AG09309 (cell line): ENCODE measurements around the gene CD81.

Experiments used
- DNase-seq: peaks from one replicate; pipeline ENCODE4 v3.0.0-alpha.2; 2010; ENCODE audit warnings: low read depth
- H3K4me3 ChIP-seq: 2 replicates; pipeline ENCODE4 v1.5.1; 2011; ENCODE audit warnings: mild to moderate bottlenecking, low read depth, low read length, moderate library complexity; ENCODE audit not compliant: control insufficient read depth
- TF ChIP-seq, protein P1 (sequence below): IDR thresholded peaks from 2 replicates; pipeline ENCODE4 v1.5.1; 2011; ENCODE audit warnings: mild to moderate bottlenecking, low read depth, low read length, inconsistent platforms; ENCODE audit not compliant: insufficient read depth, control insufficient read depth; ENCODE audit errors: missing control alignments

The CD81 gene

DNA sequence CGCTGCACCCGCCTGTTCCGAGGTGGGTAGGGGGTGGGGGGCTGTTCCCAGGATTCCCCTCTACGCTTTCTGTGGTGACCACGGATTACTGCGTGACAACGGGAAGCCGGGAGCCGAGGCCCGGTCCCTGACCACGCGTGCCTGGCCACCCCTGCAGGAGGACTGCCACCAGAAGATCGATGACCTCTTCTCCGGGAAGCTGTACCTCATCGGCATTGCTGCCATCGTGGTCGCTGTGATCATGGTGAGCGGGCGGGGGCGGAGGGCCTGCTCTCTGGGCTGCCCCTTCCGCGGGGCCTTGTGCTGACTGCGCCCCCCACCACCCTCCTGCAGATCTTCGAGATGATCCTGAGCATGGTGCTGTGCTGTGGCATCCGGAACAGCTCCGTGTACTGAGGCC is 19.4 kb downstream of the CD81 start:
- no peak for DNase-seq
- TF ChIP-seq, protein P1, sequence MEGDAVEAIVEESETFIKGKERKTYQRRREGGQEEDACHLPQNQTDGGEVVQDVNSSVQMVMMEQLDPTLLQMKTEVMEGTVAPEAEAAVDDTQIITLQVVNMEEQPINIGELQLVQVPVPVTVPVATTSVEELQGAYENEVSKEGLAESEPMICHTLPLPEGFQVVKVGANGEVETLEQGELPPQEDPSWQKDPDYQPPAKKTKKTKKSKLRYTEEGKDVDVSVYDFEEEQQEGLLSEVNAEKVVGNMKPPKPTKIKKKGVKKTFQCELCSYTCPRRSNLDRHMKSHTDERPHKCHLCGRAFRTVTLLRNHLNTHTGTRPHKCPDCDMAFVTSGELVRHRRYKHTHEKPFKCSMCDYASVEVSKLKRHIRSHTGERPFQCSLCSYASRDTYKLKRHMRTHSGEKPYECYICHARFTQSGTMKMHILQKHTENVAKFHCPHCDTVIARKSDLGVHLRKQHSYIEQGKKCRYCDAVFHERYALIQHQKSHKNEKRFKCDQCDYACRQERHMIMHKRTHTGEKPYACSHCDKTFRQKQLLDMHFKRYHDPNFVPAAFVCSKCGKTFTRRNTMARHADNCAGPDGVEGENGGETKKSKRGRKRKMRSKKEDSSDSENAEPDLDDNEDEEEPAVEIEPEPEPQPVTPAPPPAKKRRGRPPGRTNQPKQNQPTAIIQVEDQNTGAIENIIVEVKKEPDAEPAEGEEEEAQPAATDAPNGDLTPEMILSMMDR = no peak
- no peak overlapping the region for H3K4me3 ChIP-seq

DNA sequence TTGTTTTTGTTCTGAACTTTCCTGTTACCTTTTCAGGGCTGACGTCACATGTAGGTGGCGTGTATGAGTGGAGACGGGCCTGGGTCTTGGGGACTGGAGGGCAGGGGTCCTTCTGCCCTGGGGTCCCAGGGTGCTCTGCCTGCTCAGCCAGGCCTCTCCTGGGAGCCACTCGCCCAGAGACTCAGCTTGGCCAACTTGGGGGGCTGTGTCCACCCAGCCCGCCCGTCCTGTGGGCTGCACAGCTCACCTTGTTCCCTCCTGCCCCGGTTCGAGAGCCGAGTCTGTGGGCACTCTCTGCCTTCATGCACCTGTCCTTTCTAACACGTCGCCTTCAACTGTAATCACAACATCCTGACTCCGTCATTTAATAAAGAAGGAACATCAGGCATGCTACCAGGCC is 19.9 kb downstream of the CD81 start:
- TF ChIP-seq, protein P1 = no peak
- DNase-seq = no peak
- H3K4me3 ChIP-seq = no peak overlapping the region

DNA sequence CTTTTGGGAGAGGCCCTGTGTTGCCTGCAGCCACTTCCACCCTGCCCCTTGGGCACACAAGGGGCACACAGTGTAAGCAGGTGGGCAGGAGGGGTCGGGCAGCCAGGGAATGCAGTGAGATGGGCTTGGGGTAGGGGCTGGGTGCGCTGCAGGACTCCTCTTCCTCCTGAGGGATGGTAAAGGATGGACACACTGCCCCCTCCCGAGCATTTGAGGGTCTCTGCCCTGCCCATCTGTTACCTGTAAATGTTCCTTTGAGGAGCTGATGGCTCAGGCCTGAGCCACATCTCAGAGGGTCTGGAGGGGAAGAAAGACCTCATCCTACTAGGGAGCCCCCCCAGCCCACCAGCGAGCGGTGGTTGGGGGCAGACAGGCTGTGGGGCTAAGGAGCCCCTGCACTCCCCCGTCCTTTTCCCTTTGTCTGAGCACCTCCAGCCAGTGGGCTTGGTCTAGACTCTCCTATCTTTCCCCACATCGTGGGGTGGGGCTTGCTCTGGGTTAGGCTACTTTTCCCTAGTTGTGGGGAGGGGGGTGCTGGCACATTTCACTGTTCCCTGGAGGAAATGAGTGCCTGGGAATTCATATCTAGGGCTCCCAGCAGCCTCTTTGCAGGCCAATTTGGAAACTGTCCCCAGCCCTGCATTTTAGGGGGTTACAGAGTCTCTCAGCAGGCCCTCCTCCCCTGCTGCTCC is 21.7 kb downstream of the CD81 start:
- TF ChIP-seq, protein P1 = peak; percentile 3
- no peak for DNase-seq
- H3K4me3 ChIP-seq = peak overlapping the region; percentile 91

DNA sequence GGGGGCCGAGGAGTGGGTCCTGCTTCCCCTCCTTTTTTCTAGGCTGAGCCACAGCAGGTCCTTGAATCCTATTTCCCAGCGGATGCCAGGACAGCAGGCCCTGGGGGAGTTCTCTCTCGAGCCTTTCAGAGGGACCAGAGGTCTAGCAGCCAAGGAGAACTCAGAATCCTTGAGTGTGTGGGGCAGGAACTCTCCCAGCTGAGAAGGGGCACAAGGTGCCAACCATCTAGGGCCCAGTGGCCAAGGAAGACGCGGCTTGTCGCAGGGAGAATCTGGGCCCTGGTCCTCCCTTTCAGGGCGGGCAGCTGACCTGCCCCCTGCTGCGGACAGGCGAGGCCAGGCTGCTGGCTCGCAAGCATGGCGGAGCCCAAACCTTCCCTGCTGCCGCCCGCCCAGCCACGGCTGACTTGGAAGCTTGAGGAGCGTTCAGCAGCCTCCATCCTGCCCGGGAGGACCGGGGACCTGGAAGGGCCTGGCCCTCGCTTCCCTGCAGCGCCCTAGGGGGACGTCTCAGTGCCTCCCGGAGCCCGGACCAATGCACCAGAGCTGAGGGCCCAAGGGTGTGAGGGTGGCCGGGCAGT is 22.5 kb downstream of the CD81 start:
- DNase-seq = no peak
- H3K4me3 ChIP-seq = peak overlapping the region; percentile 91
- TF ChIP-seq, protein P1 = no peak

DNA sequence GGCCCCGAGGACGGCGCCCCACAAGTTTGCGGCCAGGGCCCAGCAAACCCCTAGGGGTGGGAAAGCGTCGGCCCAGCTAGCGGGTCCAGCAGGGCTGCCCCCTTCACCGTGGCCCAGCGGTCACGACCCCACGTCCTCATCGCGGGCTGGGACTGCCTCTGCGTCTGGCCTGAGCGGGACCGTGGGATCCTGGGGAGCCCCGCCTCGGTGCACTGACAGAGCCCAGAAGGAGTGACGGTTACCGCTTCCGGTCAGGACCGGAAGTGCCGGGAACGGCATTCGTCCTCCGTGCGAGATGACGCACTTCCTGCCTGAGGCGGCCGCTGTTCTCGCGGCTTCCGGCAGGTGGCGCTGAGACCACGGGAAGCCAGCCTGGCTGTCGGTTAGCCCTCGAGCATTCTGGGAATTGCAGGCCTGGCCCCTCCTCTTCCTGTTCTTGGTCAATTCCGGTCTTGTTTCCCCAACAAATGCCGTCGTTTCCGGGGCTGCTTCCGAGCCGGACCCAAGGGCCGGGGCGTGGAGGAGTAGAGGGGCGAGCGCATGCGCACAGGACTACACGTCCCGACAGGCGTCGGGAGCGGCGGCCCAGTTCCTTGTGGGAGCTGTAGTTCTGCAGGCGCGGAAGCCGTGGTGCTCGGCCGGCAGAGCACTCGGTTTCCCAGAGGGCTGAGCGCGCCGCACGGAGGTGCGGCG is 23.1 kb downstream of the CD81 start, which contains the start of gene TSSC4:
Gene TSSC4, plus strand, starts transcription at position 682 of the 693 bp plus-strand sequence. CDS start 1,884 bp downstream, outside the sequence.
- TF ChIP-seq, protein P1 = peak; percentile 99
- peak within 1 kb of the TSS; percentile 91 for H3K4me3 ChIP-seq
- peak; percentile 99 for DNase-seq

DNA sequence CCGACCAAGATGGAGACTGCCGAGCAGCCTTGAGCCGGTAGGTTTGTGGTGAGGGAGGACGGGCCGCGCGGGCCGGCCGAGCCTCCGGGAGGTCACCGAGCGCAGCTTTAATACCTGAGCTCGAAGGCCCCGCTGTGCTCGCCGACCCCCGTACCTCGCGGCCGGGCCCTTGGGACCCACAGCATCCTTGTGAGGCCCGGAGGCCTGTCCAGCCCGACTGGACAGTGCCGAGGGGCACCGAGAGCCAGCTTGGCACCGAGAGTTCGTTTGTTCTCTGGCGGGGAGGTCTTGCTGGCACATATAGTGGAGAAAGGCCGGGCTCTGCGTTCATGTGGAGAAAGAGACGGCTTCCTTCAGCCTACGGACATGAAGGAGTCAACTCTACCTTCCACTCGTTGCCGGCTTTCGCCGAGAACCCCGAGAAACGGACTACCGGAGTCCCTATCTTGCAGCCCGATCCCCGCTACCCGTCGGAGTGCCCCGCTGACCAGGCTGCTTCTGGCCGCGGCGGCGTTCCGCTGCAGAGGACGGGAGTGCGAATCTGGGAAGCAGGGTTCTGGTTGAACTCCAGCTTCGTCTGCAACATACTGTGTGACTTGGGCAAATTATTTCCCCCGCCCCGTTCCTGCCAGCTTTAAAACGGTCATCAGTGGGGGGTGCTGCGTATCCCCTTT is 23.8 kb downstream of the CD81 start:
- TF ChIP-seq, protein P1 = no peak
- H3K4me3 ChIP-seq = peak overlapping the region; percentile 54
- DNase-seq = no peak
